Endothelial cell of umbilical vein (primary cell): ENCODE results near the gene MMP1. TPM values are rescaled to one million over a fixed set of nuclear protein-coding genes. Genes with fewer than 3 reads are reported as not detected.

Experiments used
- BruUV-seq: library from RNA; stranded (reverse); fragments of 400-500 nt; replicated peaks from 2 replicates; lab custom pipeline; 2021; lab: Mats Ljungman, UMichigan
- CTCF ChIA-PET: fragments of 300-600, 350-600 bp; sonication (Branson Sonifier 250); formaldehyde crosslinking; loops from one replicate; lab custom pipeline; 2021; ENCODE audit warnings: antibody characterized with exemption, inconsistent platforms; lab: Charles Lee
- POLR2A ChIA-PET: fragments of 300-600, 350-600 bp; sonication (Branson Sonifier 250); formaldehyde crosslinking; loops from one replicate; lab custom pipeline; 2021; ENCODE audit warnings: antibody characterized with exemption, inconsistent platforms; lab: Charles Lee
- DNase-seq: peaks from one replicate; pipeline ENCODE4 v3.0.0-alpha.2; 2011; ENCODE audit warnings: low read depth, low spot score
- FAIRE-seq: peaks from 2 replicates; lab custom pipeline; 2011; peaks lifted over from hg19 to GRCh38; lab: Jason Lieb, UNC
- H2AFZ ChIP-seq: 2 replicates; pipeline ENCODE4 v1.6.0; 2012; ENCODE audit warnings: low read depth, low read length, control low read depth, inconsistent platforms
- H3K27ac ChIP-seq: 2 replicates; pipeline ENCODE4 v1.5.1; 2011; ENCODE audit warnings: low read depth, mild to moderate bottlenecking, control low read depth, low read length, moderate library complexity; ENCODE audit not compliant: insufficient read depth
- H3K27me3 ChIP-seq, 2 experiments: 2 replicates each; pipeline versions ENCODE4 v1.6.0 to v1.6.1; 2011; ENCODE audit warnings: low read length in 2 of 2, mixed read lengths in 1 of 2; ENCODE audit not compliant: control insufficient read depth in 2 of 2, insufficient read depth in 2 of 2
- H3K36me3 ChIP-seq, 2 experiments: 2 replicates in 1 of 2; 3 replicates in 1 of 2; pipeline ENCODE4 v1.5.1; 2011; ENCODE audit warnings: low read length in 2 of 2, mild to moderate bottlenecking in 1 of 2, moderate library complexity in 1 of 2; ENCODE audit not compliant: control insufficient read depth in 2 of 2, insufficient read depth in 2 of 2; ENCODE audit errors: extremely low read depth in 1 of 2
- H3K4me1 ChIP-seq: 3 replicates; pipeline ENCODE4 v1.5.1; 2011; ENCODE audit warnings: mild to moderate bottlenecking, low read length; ENCODE audit not compliant: control insufficient read depth, insufficient read depth; ENCODE audit errors: extremely low read depth
- H3K4me2 ChIP-seq: 2 replicates; pipeline ENCODE4 v1.6.1; 2011; ENCODE audit warnings: low read length, control low read depth, mixed read lengths; ENCODE audit not compliant: insufficient read depth
- H3K4me3 ChIP-seq, 3 experiments: fragments of 200-600 bp in 1 of 3; sonication (generic), shearing (Covaris generic) in 1 of 3; replicated peaks in 1 of 3; 2 replicates each; pipeline ENCODE4 v1.5.1; 2011 to 2016; ENCODE audit warnings: control low read depth in 3 of 3, low read length in 3 of 3, mild to moderate bottlenecking in 2 of 3, inconsistent platforms in 1 of 3, low read depth in 1 of 3, moderate library complexity in 1 of 3; ENCODE audit not compliant: insufficient read depth in 1 of 3
- H3K79me2 ChIP-seq: 2 replicates; pipeline ENCODE4 v1.6.0; 2012; ENCODE audit warnings: low read length, inconsistent platforms; ENCODE audit not compliant: control insufficient read depth, insufficient read depth
- H3K9ac ChIP-seq: replicated peaks from 2 replicates; pipeline ENCODE3; 2011; ENCODE audit warnings: low read length, control low read depth; ENCODE audit not compliant: insufficient read depth; ENCODE audit errors: extremely low read depth
- H3K9me1 ChIP-seq: replicated peaks from 3 replicates; pipeline ENCODE4 v1.6.0; 2011; ENCODE audit warnings: mild to moderate bottlenecking, low read length; ENCODE audit not compliant: control insufficient read depth, insufficient read depth; ENCODE audit errors: extremely low read depth
- H3K9me3 ChIP-seq: replicated peaks from 2 replicates; pipeline ENCODE4 v1.5.1; 2012; ENCODE audit warnings: low read length, inconsistent platforms; ENCODE audit not compliant: control insufficient read depth, insufficient read depth
- H4K20me1 ChIP-seq: replicated peaks from 2 replicates; pipeline ENCODE3; 2011; ENCODE audit warnings: mild to moderate bottlenecking, low read length; ENCODE audit not compliant: control insufficient read depth, insufficient read depth; ENCODE audit errors: extremely low read depth
- FOS ChIP-seq: IDR thresholded peaks from 2 replicates; pipeline ENCODE4 v1.6.1; 2011; ENCODE audit warnings: mild to moderate bottlenecking, low read length, moderate library complexity, borderline replicate concordance; ENCODE audit not compliant: insufficient read depth
- GATA2 ChIP-seq: IDR thresholded peaks from 2 replicates; pipeline ENCODE4 v1.7.0; 2011; ENCODE audit warnings: low read depth, mild to moderate bottlenecking, moderate library complexity, mixed read lengths, low read length; ENCODE audit not compliant: insufficient read length, insufficient read depth
- JUN ChIP-seq: IDR thresholded peaks from 2 replicates; pipeline ENCODE4 v1.6.1; 2011; ENCODE audit warnings: borderline replicate concordance, low read depth; ENCODE audit not compliant: insufficient read length, insufficient read depth
- MYC ChIP-seq: IDR thresholded peaks from one replicate; pipeline ENCODE4 v1.6.1; 2011; ENCODE audit warnings: mild to moderate bottlenecking, low read depth, low read length
- dilution Hi-C: fragments of 300-500 bp; cut with MboI; formaldehyde crosslinking; loops from one replicate; pipeline ENCODE4 v1.15.0; 2019; ENCODE audit warnings: low sequenced_read_pairs; ENCODE audit not compliant: extremely low pct_ligation_motif_present
- intact Hi-C: fragments of 100-400 bp; cut with micrococcal nuclease; formaldehyde crosslinking; loops from one replicate; pipeline ENCODE4 v1.10.0; 2022
- polyA plus RNA-seq, 4 experiments: library from polyadenylated mRNA; depleted of rRNA in 3 of 4; stranded (reverse) in 3 of 4; unstranded in 1 of 4; fragments of >200 nt; gene quantifications; 2 replicates each; pipeline versions ENCODE4 v1.2.1 to v1.2.3, GENCODE V29; 2011 to 2012; ENCODE audit warnings: missing spikeins in 1 of 4
- total RNA-seq: library from RNA; stranded (reverse); gene quantifications from 2 replicates; pipeline ENCODE4 v1.2.3, GENCODE V29; 2021
- TF ChIP-seq, protein P1 (sequence below), 2 donors: IDR thresholded peaks; 1 replicate in 1 of 2; 2 replicates in 1 of 2; pipeline ENCODE4 v1.5.1; 2011; ENCODE audit warnings: low read length in 2 of 2, mild to moderate bottlenecking in 2 of 2, moderate library complexity in 2 of 2, control low read depth in 1 of 2, inconsistent platforms in 1 of 2, low read depth in 1 of 2; ENCODE audit not compliant: insufficient read depth in 1 of 2; ENCODE audit errors: extremely low read depth in 1 of 2

The MMP1 gene
- total and polyA plus RNA-seq, 2 donors (not counting 3 experiments of a cell fraction or from before 2014, with no cell fraction given): 1.4 to 1,694 TPM

DNA sequence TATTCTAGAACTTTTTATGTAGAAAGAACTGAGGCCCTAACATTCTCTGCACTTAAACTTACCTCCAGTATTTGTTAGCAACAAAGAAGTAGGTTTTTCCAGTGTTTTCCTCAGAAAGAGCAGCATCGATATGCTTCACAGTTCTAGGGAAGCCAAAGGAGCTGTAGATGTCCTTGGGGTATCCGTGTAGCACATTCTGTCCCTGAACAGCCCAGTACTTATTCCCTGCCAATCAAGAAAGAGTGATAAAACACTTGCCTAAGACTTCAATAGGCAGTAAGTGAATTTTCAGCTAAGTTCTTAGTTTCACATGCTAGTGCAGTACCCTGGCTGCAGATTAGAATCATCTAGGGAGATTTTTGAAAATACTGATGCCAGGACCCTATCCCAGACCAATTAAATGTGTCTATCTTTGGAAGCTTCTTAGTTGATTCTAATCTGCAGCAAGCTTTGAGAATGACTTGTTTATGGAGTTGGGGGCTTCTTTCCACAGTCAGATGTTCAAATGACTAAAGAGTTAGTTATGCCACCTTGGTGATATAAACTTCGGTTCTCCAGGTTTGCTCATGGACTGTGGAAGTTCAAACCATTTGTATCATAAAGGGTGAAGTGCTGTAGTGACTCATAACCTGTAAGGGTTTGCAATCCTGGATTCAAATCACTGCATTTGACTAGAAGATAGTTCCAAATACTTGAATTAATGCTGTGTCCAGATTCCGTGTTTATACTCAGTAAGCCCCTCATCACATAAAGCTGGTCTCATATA, 6.5 kb downstream of the MMP1 start:
- H3K4me3 ChIP-seq: no peak overlapping the region
- DNase-seq: no peak
- H3K4me2 ChIP-seq: no peak overlapping the region
- no peaks in the 10 kb centered on the region for H3K9me1 ChIP-seq
- no peak overlapping the region for H3K27ac ChIP-seq
- H2AFZ ChIP-seq: no peak overlapping the region
- H3K79me2 ChIP-seq: peaks cover under 1% of the 10 kb centered on the region
- no peaks in the 10 kb centered on the region for H4K20me1 ChIP-seq
- no peak overlapping the region for H3K9ac ChIP-seq
- POLR2A ChIA-PET: no interaction called here
- BruUV-seq: no TSS peak
- H3K27me3 ChIP-seq: no peaks in the 10 kb centered on the region
- no peak for TF ChIP-seq JUN
- TF ChIP-seq, protein P1, sequence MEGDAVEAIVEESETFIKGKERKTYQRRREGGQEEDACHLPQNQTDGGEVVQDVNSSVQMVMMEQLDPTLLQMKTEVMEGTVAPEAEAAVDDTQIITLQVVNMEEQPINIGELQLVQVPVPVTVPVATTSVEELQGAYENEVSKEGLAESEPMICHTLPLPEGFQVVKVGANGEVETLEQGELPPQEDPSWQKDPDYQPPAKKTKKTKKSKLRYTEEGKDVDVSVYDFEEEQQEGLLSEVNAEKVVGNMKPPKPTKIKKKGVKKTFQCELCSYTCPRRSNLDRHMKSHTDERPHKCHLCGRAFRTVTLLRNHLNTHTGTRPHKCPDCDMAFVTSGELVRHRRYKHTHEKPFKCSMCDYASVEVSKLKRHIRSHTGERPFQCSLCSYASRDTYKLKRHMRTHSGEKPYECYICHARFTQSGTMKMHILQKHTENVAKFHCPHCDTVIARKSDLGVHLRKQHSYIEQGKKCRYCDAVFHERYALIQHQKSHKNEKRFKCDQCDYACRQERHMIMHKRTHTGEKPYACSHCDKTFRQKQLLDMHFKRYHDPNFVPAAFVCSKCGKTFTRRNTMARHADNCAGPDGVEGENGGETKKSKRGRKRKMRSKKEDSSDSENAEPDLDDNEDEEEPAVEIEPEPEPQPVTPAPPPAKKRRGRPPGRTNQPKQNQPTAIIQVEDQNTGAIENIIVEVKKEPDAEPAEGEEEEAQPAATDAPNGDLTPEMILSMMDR (IDR thresholded peaks at IDR 0.05; ENCODE audit: extremely low read depth in 1 of 2, insufficient read depth in 1 of 2, low read depth in 1 of 2, low read length in 2 of 2): no peak
- TF ChIP-seq FOS: peak; percentile 23
- no peak for TF ChIP-seq GATA2
- TF ChIP-seq MYC: no peak
- dilution Hi-C loops: no loop called here
- H3K36me3 ChIP-seq: no peaks in the 10 kb centered on the region
- FAIRE-seq: no peak
- H3K9me3 ChIP-seq: no peaks in the 10 kb centered on the region
- no peaks in the 10 kb centered on the region for H3K4me1 ChIP-seq
- CTCF ChIA-PET: interaction anchor here (0.9 to 2.4 kb wide), 2 partner anchors 11 to 123 kb away, joined by 3 to 11 read pairs; no protein-coding TSS in a partner anchor
- intact Hi-C loops: loop anchor here (10.0 kb wide), 2 partner anchors 123 to 677 kb away; partner anchors contain the start of gene YAP1
